Peyer's patch (tissue), 4 donors: ENCODE data around the gene RGS11. TPM values are rescaled to one million over a fixed set of nuclear protein-coding genes. Genes with fewer than 3 reads are reported as not detected.
A peak's percentile ranks its signal among the peaks of the same experiment; 100 is the strongest.

Experiments
- DNase-seq, 3 donors: peaks; one replicate each; pipeline ENCODE4 v3.0.0-alpha.2; 2017 to 2019
- H3K27ac ChIP-seq, 4 donors: fragments of 200-600 bp; sonication (generic); one replicate each; pipeline ENCODE4 v1.5.1; 2016 to 2019
- H3K27me3 ChIP-seq, 2 donors: fragments of 200-600 bp; sonication (generic); one replicate each; pipeline ENCODE4 v1.5.1; 2019
- H3K36me3 ChIP-seq, 3 donors: fragments of 200-600 bp; sonication (generic); one replicate each; pipeline ENCODE4 v1.5.1; 2016 to 2019
- H3K4me1 ChIP-seq, 4 donors: fragments of 200-600 bp; sonication (generic); one replicate each; pipeline ENCODE4 v1.5.1; 2016 to 2019
- H3K4me3 ChIP-seq, 4 donors: fragments of 200-600 bp; sonication (generic); 1 replicate in 3 of 4; 2 replicates in 1 of 4; pipeline ENCODE4 v1.5.1; 2016 to 2019; ENCODE audit warnings: mild to moderate bottlenecking in 1 of 4
- H3K9me3 ChIP-seq, 4 donors: fragments of 200-600 bp; sonication (generic); one replicate each; pipeline ENCODE4 v1.5.1; 2016 to 2019; ENCODE audit warnings: mild to moderate bottlenecking in 1 of 4
- CTCF ChIP-seq, 6 experiments: fragments of 450-650 bp in 4 of 6; fragments of 200-600 bp in 2 of 6; sonication (generic) in 1 of 6; IDR thresholded peaks; one replicate each; pipeline ENCODE4 v1.5.1; 2017 to 2019; ENCODE audit warnings: antibody characterized with exemption in 6 of 6, mild to moderate bottlenecking in 3 of 6, moderate library complexity in 1 of 6
- POLR2A ChIP-seq, 2 donors: fragments of 450-650 bp; IDR thresholded peaks; one replicate each; pipeline ENCODE4 v1.5.1; 2017; ENCODE audit warnings: antibody characterized with exemption in 2 of 2, mild to moderate bottlenecking in 2 of 2, moderate library complexity in 2 of 2
- total RNA-seq, 4 donors: library from RNA; depleted of rRNA; stranded (reverse); fragments of >200 nt; gene quantifications; one replicate each; pipeline ENCODE4 v1.1.0, GENCODE V29; 2016

Gene RGS11
- total RNA-seq, 4 donors from 2014 or later = 6.1 to 16.5 (median 11.4) TPM

DNA sequence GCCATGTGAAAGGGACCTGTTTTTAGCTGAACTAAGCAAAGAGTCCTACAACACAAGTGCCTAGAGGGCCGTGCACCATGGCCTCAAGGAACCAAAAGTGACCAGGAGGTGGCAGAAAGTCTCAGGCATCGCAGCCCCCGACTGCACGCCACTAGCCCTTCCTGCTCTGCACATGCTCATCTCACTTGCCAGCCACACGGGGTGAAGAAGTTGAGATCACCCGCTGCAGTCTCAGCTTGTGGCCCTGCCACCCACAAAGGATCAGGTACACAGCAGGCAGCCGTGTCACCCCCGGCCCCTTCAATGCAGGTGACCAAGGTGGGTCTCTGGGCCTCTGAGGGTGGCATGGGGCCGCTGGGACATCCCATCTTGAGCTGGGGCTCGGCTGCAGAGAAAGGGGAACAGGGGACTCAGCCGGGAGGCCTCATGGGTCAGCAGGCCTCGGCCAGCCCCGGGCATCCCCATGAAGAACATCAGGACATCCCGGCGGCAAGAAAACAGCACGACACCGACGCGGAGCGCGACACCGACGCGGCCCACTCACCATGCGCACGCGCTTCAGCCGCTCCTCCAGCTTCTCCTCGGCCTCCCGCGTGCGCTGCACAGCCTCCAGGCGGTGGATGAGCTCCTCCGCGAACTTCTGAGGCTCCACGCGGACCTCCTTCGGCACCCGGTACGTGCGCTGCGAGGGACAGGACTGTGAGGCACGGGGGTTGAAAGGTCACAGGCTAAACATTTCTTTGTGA, 28.2 kb upstream of the RGS11 start:
- H3K27me3 ChIP-seq = no peaks in the 10 kb centered on the region
- no peak for DNase-seq
- no peak overlapping the region for H3K4me3 ChIP-seq
- H3K4me1 ChIP-seq = no peaks in the 10 kb centered on the region
- no peak overlapping the region for H3K27ac ChIP-seq
- TF ChIP-seq POLR2A (IDR thresholded peaks at IDR 0.05) (no peak), CTCF (IDR thresholded peaks at IDR 0.05) (peak in 3 of 6 experiments; percentile 13 to 30 (median 25))
- H3K36me3 ChIP-seq = peaks cover 0 to 56% (median 0%) of the 10 kb centered on the region in 3 donors
- no peaks in the 10 kb centered on the region for H3K9me3 ChIP-seq

GRCh38 chr16:301950-302349, 26.2 kb upstream of the RGS11 start:
- TF ChIP-seq POLR2A (IDR thresholded peaks at IDR 0.05) (no peak), CTCF (IDR thresholded peaks at IDR 0.05) (no peak)
- Histone ChIP-seq H3K27ac (no peak overlapping the region), H3K36me3 (peaks cover 0 to 52% (median 0%) of the 10 kb centered on the region in 3 donors), H3K27me3 (no peaks in the 10 kb centered on the region), H3K9me3 (no peaks in the 10 kb centered on the region), H3K4me1 (no peaks in the 10 kb centered on the region), H3K4me3 (no peak overlapping the region)
- DNase-seq = no peak

GRCh38 chr16:301235-301634, 25.5 kb upstream of the RGS11 start:
- TF ChIP-seq CTCF (IDR thresholded peaks at IDR 0.05) (no peak), POLR2A (IDR thresholded peaks at IDR 0.05) (no peak)
- Histone ChIP-seq H3K27me3 (no peaks in the 10 kb centered on the region), H3K4me1 (no peaks in the 10 kb centered on the region), H3K4me3 (no peak overlapping the region), H3K36me3 (peaks cover 0 to 52% (median 0%) of the 10 kb centered on the region in 3 donors), H3K9me3 (no peaks in the 10 kb centered on the region), H3K27ac (no peak overlapping the region)
- DNase-seq = no peak

GRCh38 chr16:297832-298231, 22.1 kb upstream of the RGS11 start:
- DNase-seq = no peak
- Histone ChIP-seq H3K9me3 (no peaks in the 10 kb centered on the region), H3K4me1 (no peaks in the 10 kb centered on the region), H3K36me3 (peaks cover 0 to 52% (median 0%) of the 10 kb centered on the region in 3 donors), H3K4me3 (no peak overlapping the region), H3K27ac (no peak overlapping the region), H3K27me3 (no peaks in the 10 kb centered on the region)
- TF ChIP-seq POLR2A (IDR thresholded peaks at IDR 0.05) = no peak

DNA sequence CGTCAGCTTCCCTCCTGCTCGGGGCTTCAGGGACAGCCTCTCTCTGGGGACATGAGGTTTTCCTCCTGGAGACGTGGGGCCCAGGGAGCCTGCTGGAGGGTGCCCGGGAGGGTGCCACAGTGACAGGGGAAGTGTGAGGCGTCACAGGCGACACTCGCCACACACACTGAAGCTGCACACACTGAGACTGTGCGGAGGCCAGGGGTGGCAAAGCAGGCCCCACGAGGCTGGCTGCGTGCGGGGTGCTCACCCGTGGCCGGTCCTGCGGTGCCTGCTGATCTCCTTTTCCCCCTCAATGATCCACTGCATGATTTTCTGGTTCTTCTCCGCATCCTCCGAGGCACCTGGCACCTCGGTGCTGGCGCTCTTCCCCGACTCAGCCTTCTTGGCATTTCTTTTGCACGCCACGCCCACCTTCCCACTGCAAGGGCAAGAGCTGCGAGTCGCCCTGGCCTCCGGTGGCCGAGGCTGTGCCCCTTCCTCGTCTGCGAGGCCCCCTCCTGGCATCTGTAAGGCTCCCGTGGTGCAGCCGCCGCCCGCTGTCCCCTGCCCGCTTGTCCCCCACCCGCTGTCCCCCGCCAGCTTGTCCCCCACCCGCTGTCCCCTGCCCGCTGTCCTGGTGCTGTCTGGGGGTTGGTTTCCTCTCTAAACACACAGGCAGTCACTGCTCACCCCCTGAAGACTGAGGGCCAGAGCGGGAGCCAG, 21.2 kb upstream of the RGS11 start:
- Histone ChIP-seq H3K36me3 (peaks cover 0 to 52% (median 0%) of the 10 kb centered on the region in 3 donors), H3K27ac (no peak overlapping the region), H3K27me3 (no peaks in the 10 kb centered on the region), H3K4me3 (no peak overlapping the region), H3K4me1 (no peaks in the 10 kb centered on the region), H3K9me3 (no peaks in the 10 kb centered on the region)
- no peak for TF ChIP-seq CTCF (IDR thresholded peaks at IDR 0.05)
- DNase-seq = no peak

DNA sequence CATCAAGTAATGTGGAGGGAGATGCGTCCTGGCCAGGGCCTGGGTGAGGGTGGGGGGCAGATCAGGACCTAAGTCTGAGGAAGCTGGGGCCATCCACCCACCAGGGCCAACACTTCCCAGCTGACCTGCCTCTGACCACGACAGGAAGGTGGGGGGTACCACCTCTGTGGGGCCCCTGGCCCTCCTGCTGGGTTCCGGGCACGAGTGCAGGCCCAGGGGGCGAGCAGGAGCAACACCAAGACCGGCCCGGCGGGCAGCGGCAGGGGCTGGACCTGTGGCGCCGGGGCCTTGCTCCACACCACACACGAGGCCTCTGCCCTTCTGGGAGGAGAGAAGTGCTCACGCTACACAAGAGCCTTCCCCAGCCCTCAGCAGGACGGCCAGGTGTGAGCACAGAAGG, 20.5 kb upstream of the RGS11 start:
- H3K9me3 ChIP-seq = no peaks in the 10 kb centered on the region
- no peaks in the 10 kb centered on the region for H3K27me3 ChIP-seq
- no peak for DNase-seq
- no peak for TF ChIP-seq CTCF (IDR thresholded peaks at IDR 0.05)
- TF ChIP-seq POLR2A (IDR thresholded peaks at IDR 0.05) = no peak
- H3K4me1 ChIP-seq = no peaks in the 10 kb centered on the region
- H3K36me3 ChIP-seq = peaks cover 0 to 51% (median 0%) of the 10 kb centered on the region in 3 donors
- H3K27ac ChIP-seq = no peak overlapping the region
- no peak overlapping the region for H3K4me3 ChIP-seq
